Mononuclear cell (primary cell): ENCODE measurements around the gene INAFM2. TPM values are rescaled to one million over a fixed set of nuclear protein-coding genes. Genes with fewer than 3 reads are reported as not detected.

Source experiments
- H3K27me3 ChIP-seq: 2 replicates; pipeline ENCODE4 v1.6.0; 2011; ENCODE audit warnings: low read length, control low read depth; ENCODE audit not compliant: insufficient read depth
- H3K4me1 ChIP-seq: 2 replicates; pipeline ENCODE4 v1.5.1; 2011; ENCODE audit warnings: mild to moderate bottlenecking, low read length, control low read depth; ENCODE audit not compliant: insufficient read depth
- H3K4me3 ChIP-seq: 2 replicates; pipeline ENCODE4 v1.5.1; 2011; ENCODE audit warnings: mild to moderate bottlenecking, low read length, moderate library complexity
- H3K9me3 ChIP-seq: 2 replicates; pipeline ENCODE4 v1.5.1; 2011; ENCODE audit warnings: low read depth, mild to moderate bottlenecking, control low read depth, low read length
- total RNA-seq: library from RNA; depleted of rRNA; stranded (reverse); fragments of >200 nt; gene quantifications from one replicate; pipeline ENCODE4 v1.2.3, GENCODE V29; 2012

INAFM2 gene
- total RNA-seq, 1 donor = 28.1 TPM

- H3K4me3 ChIP-seq = no peak overlapping the region
- peaks cover 31% of the 10 kb centered on the region for H3K27me3 ChIP-seq
- peaks cover 44% of the 10 kb centered on the region for H3K4me1 ChIP-seq
- H3K9me3 ChIP-seq = no peaks in the 10 kb centered on the region
These were observed 39.7 kb upstream of the INAFM2 start for GRCh38 chr15:40283615-40284300.

GRCh38 chr15:40285151-40285550 lies 38.3 kb upstream of the INAFM2 start:
- Histone ChIP-seq H3K9me3 (no peaks in the 10 kb centered on the region), H3K4me3 (no peak overlapping the region), H3K4me1 (peaks cover 34% of the 10 kb centered on the region), H3K27me3 (peaks cover 25% of the 10 kb centered on the region)

- H3K27me3 ChIP-seq = peaks cover 21% of the 10 kb centered on the region
- no peaks in the 10 kb centered on the region for H3K9me3 ChIP-seq
- H3K4me3 ChIP-seq = no peak overlapping the region
- H3K4me1 ChIP-seq = peaks cover 34% of the 10 kb centered on the region
These were observed 37.9 kb upstream of the INAFM2 start for GRCh38 chr15:40285554-40286011.

GRCh38 chr15:40286061-40286532 lies 37.4 kb upstream of the INAFM2 start:
- Histone ChIP-seq H3K27me3 (peaks cover 16% of the 10 kb centered on the region), H3K4me3 (no peak overlapping the region), H3K9me3 (no peaks in the 10 kb centered on the region), H3K4me1 (peaks cover 34% of the 10 kb centered on the region)

GRCh38 chr15:40286794-40287193 lies 36.7 kb upstream of the INAFM2 start:
- Histone ChIP-seq H3K4me1 (peaks cover 29% of the 10 kb centered on the region), H3K4me3 (no peak overlapping the region), H3K27me3 (peaks cover 10% of the 10 kb centered on the region), H3K9me3 (no peaks in the 10 kb centered on the region)

GRCh38 chr15:40287505-40287904 lies 36.0 kb upstream of the INAFM2 start:
- H3K27me3 ChIP-seq = peaks cover 10% of the 10 kb centered on the region

GRCh38 chr15:40287968-40288367 lies 35.5 kb upstream of the INAFM2 start:
- H3K4me3 ChIP-seq = no peak overlapping the region
- H3K27me3 ChIP-seq = peaks cover 7% of the 10 kb centered on the region
- H3K9me3 ChIP-seq = no peaks in the 10 kb centered on the region

More at GRCh38 chr15:40287505-40287904, 36.0 kb upstream of the INAFM2 start:
- peaks cover 22% of the 10 kb centered on the region for H3K4me1 ChIP-seq
- H3K4me3 ChIP-seq = no peak overlapping the region
- no peaks in the 10 kb centered on the region for H3K9me3 ChIP-seq

GRCh38 chr15:40289140-40289775 lies 34.2 kb upstream of the INAFM2 start:
- no peak overlapping the region for H3K4me3 ChIP-seq
- no peaks in the 10 kb centered on the region for H3K9me3 ChIP-seq
- H3K27me3 ChIP-seq = no peaks in the 10 kb centered on the region
- H3K4me1 ChIP-seq = peaks cover 9% of the 10 kb centered on the region

More at GRCh38 chr15:40287968-40288367, 35.5 kb upstream of the INAFM2 start:
- H3K4me1 ChIP-seq = peaks cover 18% of the 10 kb centered on the region

GRCh38 chr15:40290545-40290917 lies 33.0 kb upstream of the INAFM2 start:
- Histone ChIP-seq H3K4me1 (peaks cover 4% of the 10 kb centered on the region), H3K27me3 (no peaks in the 10 kb centered on the region), H3K9me3 (no peaks in the 10 kb centered on the region), H3K4me3 (no peak overlapping the region)

- H3K4me1 ChIP-seq = no peaks in the 10 kb centered on the region
- no peaks in the 10 kb centered on the region for H3K27me3 ChIP-seq
- no peak overlapping the region for H3K4me3 ChIP-seq
- H3K9me3 ChIP-seq = no peaks in the 10 kb centered on the region
These were observed 32.4 kb upstream of the INAFM2 start for GRCh38 chr15:40290918-40291574.

GRCh38 chr15:40292246-40292645 lies 31.2 kb upstream of the INAFM2 start:
- Histone ChIP-seq H3K27me3 (no peaks in the 10 kb centered on the region), H3K4me3 (no peak overlapping the region), H3K4me1 (no peaks in the 10 kb centered on the region), H3K9me3 (no peaks in the 10 kb centered on the region)

- Histone ChIP-seq H3K9me3 (no peaks in the 10 kb centered on the region), H3K4me1 (no peaks in the 10 kb centered on the region), H3K27me3 (no peaks in the 10 kb centered on the region), H3K4me3 (no peak overlapping the region)
These were observed 30.5 kb upstream of the INAFM2 start for GRCh38 chr15:40293006-40293405.

- Histone ChIP-seq H3K9me3 (no peaks in the 10 kb centered on the region), H3K27me3 (no peaks in the 10 kb centered on the region), H3K4me1 (no peaks in the 10 kb centered on the region), H3K4me3 (no peak overlapping the region)
These were observed 29.3 kb upstream of the INAFM2 start for GRCh38 chr15:40293905-40294895.

- Histone ChIP-seq H3K27me3 (no peaks in the 10 kb centered on the region), H3K4me1 (no peaks in the 10 kb centered on the region), H3K9me3 (no peaks in the 10 kb centered on the region), H3K4me3 (no peak overlapping the region)
These were observed 28.2 kb upstream of the INAFM2 start for GRCh38 chr15:40295297-40295696.
